HepG2 (cell line): ENCODE measurements around the gene MYO6. TPM values are rescaled to one million over a fixed set of nuclear protein-coding genes. Genes with fewer than 3 reads are reported as not detected.

Experiments used
- ATAC-seq: fragments of 200-7000 bp; cut with Tn5 transposase; 3 replicates; pipeline ENCODE4 v1.9.1; 2020; ENCODE audit warnings: mild to moderate bottlenecking, moderate library complexity
- BruUV-seq: library from RNA; stranded (reverse); fragments of 400-500 nt; replicated peaks from 2 replicates; lab custom pipeline; 2021; lab: Mats Ljungman, UMichigan
- CTCF ChIA-PET: fragments of 300-600 bp; formaldehyde crosslinking; extraction: SDS; loops from one replicate; lab custom pipeline; 2021; ENCODE audit warnings: low total read pairs, inconsistent platforms, low intra/inter-chr PET ratio; lab: Yijun Ruan, JAX
- POLR2A ChIA-PET: fragments of 350-600 bp; sonication (Branson Sonifier 250); formaldehyde crosslinking; loops from one replicate; lab custom pipeline; 2020; ENCODE audit warnings: antibody characterized with exemption, inconsistent platforms; lab: Yijun Ruan, JAX
- DNase-seq: peaks from one replicate; pipeline ENCODE4 v3.0.0-alpha.2; 2015; ENCODE audit warnings: low spot score
- FAIRE-seq: peaks from 3 replicates; lab custom pipeline; 2011; peaks lifted over from hg19 to GRCh38; lab: Jason Lieb, UNC
- H2AFZ ChIP-seq: one replicate; pipeline ENCODE4 v1.6.1; 2011; ENCODE audit warnings: low read length, inconsistent platforms
- H3K27ac ChIP-seq: fragments of 300-600 bp; 3 replicates; pipeline ENCODE4 v1.8.0; 2011; ENCODE audit warnings: mixed run types, mild to moderate bottlenecking, mixed read lengths, low read length, inconsistent platforms; ENCODE audit not compliant: insufficient read depth; ENCODE audit errors: extremely low read length
- H3K27me3 ChIP-seq, 2 experiments: fragments of 200-600 bp in 1 of 2; 2 replicates in 1 of 2; 3 replicates in 1 of 2; pipeline versions ENCODE4 v1.6.0 to v1.8.0; 2011; ENCODE audit warnings: low read length in 2 of 2, mild to moderate bottlenecking in 2 of 2, moderate library complexity in 2 of 2, inconsistent platforms in 1 of 2; ENCODE audit not compliant: insufficient read depth in 2 of 2, control insufficient read depth in 1 of 2
- H3K36me3 ChIP-seq, 2 experiments: fragments of 200-600 bp in 1 of 2; replicated peaks in 1 of 2; 2 replicates in 1 of 2; 3 replicates in 1 of 2; pipeline versions ENCODE4 v1.5.1 to v1.8.0; 2011; ENCODE audit warnings: low read length in 2 of 2, inconsistent platforms in 1 of 2; ENCODE audit not compliant: insufficient read depth in 2 of 2, control insufficient read depth in 1 of 2
- H3K4me1 ChIP-seq: 2 replicates; pipeline ENCODE4 v1.5.1; 2012; ENCODE audit warnings: low read length, inconsistent platforms; ENCODE audit not compliant: insufficient read depth
- H3K4me2 ChIP-seq: 2 replicates; pipeline ENCODE4 v1.6.0; 2011; ENCODE audit warnings: low read depth, low read length, inconsistent platforms
- H3K4me3 ChIP-seq, 3 experiments: fragments of 200-600 bp in 1 of 3; sonication (generic), shearing (Covaris generic) in 1 of 3; replicated peaks in 1 of 3; 2 replicates each; pipeline ENCODE4 v1.5.1; 2011 to 2016; ENCODE audit warnings: low read length in 3 of 3, inconsistent platforms in 2 of 3, low read depth in 2 of 3, mild to moderate bottlenecking in 2 of 3, control low read depth in 1 of 3, mixed read lengths in 1 of 3; ENCODE audit not compliant: insufficient read depth in 1 of 3
- H3K79me2 ChIP-seq: one replicate; pipeline ENCODE4 v1.6.1; 2011; ENCODE audit warnings: low read length, inconsistent platforms; ENCODE audit not compliant: insufficient read depth
- H3K9ac ChIP-seq: 2 replicates; pipeline ENCODE4 v1.6.0; 2011; ENCODE audit warnings: mild to moderate bottlenecking, low read depth, low read length, inconsistent platforms; ENCODE audit not compliant: insufficient read depth
- H3K9me3 ChIP-seq: 2 replicates; pipeline ENCODE4 v1.5.1; 2012; ENCODE audit warnings: mild to moderate bottlenecking, low read length
- H4K20me1 ChIP-seq: 2 replicates; pipeline ENCODE4 v1.6.0; 2011; ENCODE audit warnings: inconsistent platforms, mild to moderate bottlenecking, low read length, moderate library complexity; ENCODE audit not compliant: insufficient read depth
- ARID5B ChIP-seq: IDR thresholded peaks from 2 replicates; pipeline ENCODE4 v1.4.0; 2020; ENCODE audit warnings: mild to moderate bottlenecking, missing genetic modification reagents
- CREB1 ChIP-seq, 2 experiments: fragments of 450-650 bp in 1 of 2; IDR thresholded peaks; 2 replicates each; pipeline ENCODE4 v1.6.1; 2016 to 2017; ENCODE audit warnings: control low read depth in 1 of 2, mild to moderate bottlenecking in 1 of 2, missing compliant biosample characterization in 1 of 2, missing genetic modification characterization in 1 of 2
- HMG20B ChIP-seq: conservative IDR thresholded peaks from 2 replicates; pipeline ENCODE4 v1.6.1; 2016; ENCODE audit warnings: missing genetic modification reagents, missing compliant biosample characterization
- HNF4G ChIP-seq, 2 experiments: sonication (generic) in 1 of 2; formaldehyde crosslinking in 1 of 2; IDR thresholded peaks; 2 replicates each; pipeline versions ENCODE4 v1.4.0 to v1.6.1; 2011 to 2020; ENCODE audit warnings: borderline replicate concordance in 2 of 2, low read depth in 2 of 2, mild to moderate bottlenecking in 2 of 2, low read length in 1 of 2, missing genetic modification reagents in 1 of 2, moderate library complexity in 1 of 2
- KDM4B ChIP-seq: sonication (generic); formaldehyde crosslinking; IDR thresholded peaks from 2 replicates; pipeline ENCODE4 v1.4.0; 2020; ENCODE audit warnings: missing genetic modification reagents
- NFE2L2 ChIP-seq: fragments of 150-350 bp; IDR thresholded peaks from 2 replicates; pipeline ENCODE4 v1.6.1; 2014; ENCODE audit warnings: low read length
- PCBP1 ChIP-seq: fragments of 200-400 bp; formaldehyde crosslinking; IDR thresholded peaks from 2 replicates; pipeline ENCODE4 v1.6.1; 2017; ENCODE audit warnings: mild to moderate bottlenecking, low read depth, low read length, borderline replicate concordance
- PLRG1 ChIP-seq: fragments of 450-650 bp; conservative IDR thresholded peaks from 2 replicates; pipeline ENCODE4 v1.6.1; 2016
- SNAPC5 ChIP-seq: sonication (generic); formaldehyde crosslinking; IDR thresholded peaks from 2 replicates; pipeline ENCODE4 v1.8.1; 2023; ENCODE audit warnings: mild to moderate bottlenecking, missing genetic modification reagents, borderline replicate concordance
- ZBTB1 ChIP-seq: sonication (generic); formaldehyde crosslinking; IDR thresholded peaks from 2 replicates; pipeline ENCODE4 v1.4.0; 2020; ENCODE audit warnings: missing genetic modification reagents, borderline replicate concordance
- ZBTB3 ChIP-seq: sonication (generic); formaldehyde crosslinking; IDR thresholded peaks from 2 replicates; pipeline ENCODE4 v1.4.0; 2020; ENCODE audit warnings: low read depth, mild to moderate bottlenecking, moderate library complexity, missing genetic modification reagents, borderline replicate concordance
- ZNF253 ChIP-seq: sonication (generic); formaldehyde crosslinking; IDR thresholded peaks from 2 replicates; pipeline ENCODE4 v1.8.0; 2022; ENCODE audit warnings: mild to moderate bottlenecking, missing genetic modification reagents, borderline replicate concordance
- ZNF510 ChIP-seq: sonication (generic); formaldehyde crosslinking; IDR thresholded peaks from 2 replicates; pipeline ENCODE4 v1.4.0; 2020; ENCODE audit warnings: low read depth, mild to moderate bottlenecking, missing genetic modification reagents
- WGBS: methylation state at CpG from one replicate; pipeline ENCODE4 v1.1.6; 2017; ENCODE audit warnings: low lambda C conversion rate; 5-methylcytosine and 5-hydroxymethylcytosine counted together
- in situ Hi-C: cut with HindIII; loops from 2 replicates; pipeline ENCODE4 v1.10.0; 2017; ENCODE audit warnings: low pct_unique_long_range_greater_than_20kb; ENCODE audit not compliant: extremely low pct_ligation_motif_present
- intact Hi-C: fragments of 100-400 bp; cut with micrococcal nuclease; formaldehyde crosslinking; loops from one replicate; pipeline ENCODE4 v1.10.0; 2022; ENCODE audit not compliant: unreplicated experiment
- polyA plus RNA-seq, 8 experiments: library from polyadenylated mRNA; depleted of rRNA in 3 of 8; stranded (reverse) in 7 of 8; unstranded in 1 of 8; fragments of >200 nt; fragmentation: Illumina TruSeq in 4 of 8; extraction: Trizol in 4 of 8; gene quantifications; 2 replicates each; pipeline versions ENCODE4 v1.2.1 to v1.2.3, GENCODE V29; 2011 to 2016; ENCODE audit warnings: low read depth in 4 of 8, missing spikeins in 1 of 8, mixed read lengths in 1 of 8; ENCODE audit not compliant: insufficient read depth in 1 of 8
- total RNA-seq, 5 experiments: library from RNA; depleted of rRNA; stranded (reverse); fragments of >200 nt; fragmentation: Illumina TruSeq; extraction: Trizol; gene quantifications; 2 replicates each; pipeline ENCODE4 v1.2.3, GENCODE V29; 2016; ENCODE audit warnings: low read depth in 1 of 5
- TF ChIP-seq, protein P1 (sequence below): sonication (generic); formaldehyde crosslinking; IDR thresholded peaks from 2 replicates; pipeline ENCODE4 v1.5.1; 2020; ENCODE audit warnings: mild to moderate bottlenecking, moderate library complexity, missing genetic modification reagents
- TF ChIP-seq, protein P2 (sequence below): sonication (generic); formaldehyde crosslinking; IDR thresholded peaks from 2 replicates; pipeline ENCODE4 v1.4.0; 2020; ENCODE audit warnings: missing genetic modification reagents
- TF ChIP-seq, protein P3 (sequence below): sonication (generic); formaldehyde crosslinking; IDR thresholded peaks from 2 replicates; pipeline ENCODE4 v1.5.0; 2020; ENCODE audit warnings: mild to moderate bottlenecking, low read depth, missing genetic modification reagents, borderline replicate concordance

The MYO6 gene
- total and polyA plus RNA-seq, 2 of the 13 experiments (the other 11 are each of a cell fraction or from before 2014, with no cell fraction given) = 5.4 to 7.5 TPM

DNA sequence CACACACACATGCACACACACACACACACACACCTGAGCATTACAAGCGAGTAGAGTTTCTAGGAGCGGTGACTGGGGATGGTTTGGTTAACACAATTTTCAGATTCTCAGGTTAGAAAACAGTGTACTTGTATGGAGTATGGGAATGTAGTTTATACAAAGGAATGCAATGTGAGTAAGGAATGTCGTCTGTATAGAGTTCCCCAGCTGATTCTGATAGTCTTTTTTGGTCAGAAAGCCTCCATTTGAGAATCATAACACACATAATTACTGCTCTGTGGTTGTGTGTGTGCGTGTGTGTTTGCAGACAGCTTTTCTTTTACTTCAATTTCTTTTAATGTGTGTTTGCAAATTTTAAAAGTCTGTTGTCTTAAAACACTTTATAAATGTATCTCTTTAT, 93.2 kb downstream of the MYO6 start:
- BruUV-seq = no TSS peak
- Histone ChIP-seq H3K4me2 (no peak overlapping the region), H3K27me3 (no peaks in the 10 kb centered on the region; a peak in 1 of 5 replicates), H4K20me1 (no peaks in the 10 kb centered on the region), H3K79me2 (no peaks in the 10 kb centered on the region), H3K27ac (no peak overlapping the region), H3K36me3 (peaks cover 0 to 1% of the 10 kb centered on the region in 2 experiments; a peak in 1 of 5 replicates), H3K4me1 (peaks cover 9% of the 10 kb centered on the region; the same call in 1 of the 2 replicates), H3K4me3 (no peak overlapping the region), H3K9me3 (no peaks in the 10 kb centered on the region), H2AFZ (no peak overlapping the region), H3K9ac (no peak overlapping the region)
- no peak for FAIRE-seq
- in situ Hi-C loops = no loop called here
- DNase-seq = no peak
- CTCF ChIA-PET = no interaction called here
- 96% methylated on average over 4 of the region's 4 CpGs for WGBS
- POLR2A ChIA-PET = no interaction called here
- TF ChIP-seq PCBP1 = no peak
- no peak for TF ChIP-seq ZBTB3 (CRISPR knock-in tag)
- no peak for TF ChIP-seq CREB1 (IDR thresholded peaks at IDR 0.05)
- TF ChIP-seq CREB1 (CRISPR knock-in tag; IDR thresholded peaks at IDR 0.05) = no peak
- TF ChIP-seq KDM4B (CRISPR knock-in tag) = no peak
- no peak for TF ChIP-seq HMG20B
- TF ChIP-seq, protein P1, sequence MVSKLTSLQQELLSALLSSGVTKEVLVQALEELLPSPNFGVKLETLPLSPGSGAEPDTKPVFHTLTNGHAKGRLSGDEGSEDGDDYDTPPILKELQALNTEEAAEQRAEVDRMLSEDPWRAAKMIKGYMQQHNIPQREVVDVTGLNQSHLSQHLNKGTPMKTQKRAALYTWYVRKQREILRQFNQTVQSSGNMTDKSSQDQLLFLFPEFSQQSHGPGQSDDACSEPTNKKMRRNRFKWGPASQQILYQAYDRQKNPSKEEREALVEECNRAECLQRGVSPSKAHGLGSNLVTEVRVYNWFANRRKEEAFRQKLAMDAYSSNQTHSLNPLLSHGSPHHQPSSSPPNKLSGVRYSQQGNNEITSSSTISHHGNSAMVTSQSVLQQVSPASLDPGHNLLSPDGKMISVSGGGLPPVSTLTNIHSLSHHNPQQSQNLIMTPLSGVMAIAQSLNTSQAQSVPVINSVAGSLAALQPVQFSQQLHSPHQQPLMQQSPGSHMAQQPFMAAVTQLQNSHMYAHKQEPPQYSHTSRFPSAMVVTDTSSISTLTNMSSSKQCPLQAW = no peak
- TF ChIP-seq NFE2L2 = no peak
- TF ChIP-seq ARID5B (CRISPR knock-in tag) = no peak
- TF ChIP-seq, protein P2, sequence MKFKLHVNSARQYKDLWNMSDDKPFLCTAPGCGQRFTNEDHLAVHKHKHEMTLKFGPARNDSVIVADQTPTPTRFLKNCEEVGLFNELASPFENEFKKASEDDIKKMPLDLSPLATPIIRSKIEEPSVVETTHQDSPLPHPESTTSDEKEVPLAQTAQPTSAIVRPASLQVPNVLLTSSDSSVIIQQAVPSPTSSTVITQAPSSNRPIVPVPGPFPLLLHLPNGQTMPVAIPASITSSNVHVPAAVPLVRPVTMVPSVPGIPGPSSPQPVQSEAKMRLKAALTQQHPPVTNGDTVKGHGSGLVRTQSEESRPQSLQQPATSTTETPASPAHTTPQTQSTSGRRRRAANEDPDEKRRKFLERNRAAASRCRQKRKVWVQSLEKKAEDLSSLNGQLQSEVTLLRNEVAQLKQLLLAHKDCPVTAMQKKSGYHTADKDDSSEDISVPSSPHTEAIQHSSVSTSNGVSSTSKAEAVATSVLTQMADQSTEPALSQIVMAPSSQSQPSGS (CRISPR knock-in tag) = no peak
- no peak for TF ChIP-seq SNAPC5
- TF ChIP-seq ZBTB1 = no peak
- TF ChIP-seq ZNF510 (CRISPR knock-in tag) = no peak
- no peak for TF ChIP-seq PLRG1
- no peak for TF ChIP-seq ZNF253 (CRISPR knock-in tag)
- no peak for TF ChIP-seq HNF4G (IDR thresholded peaks at IDR 0.05; ENCODE audit: borderline replicate concordance, low read depth, low read length)
- no peak for TF ChIP-seq HNF4G (CRISPR knock-in tag; IDR thresholded peaks at IDR 0.05; ENCODE audit: borderline replicate concordance, low read depth)
- TF ChIP-seq, protein P3, sequence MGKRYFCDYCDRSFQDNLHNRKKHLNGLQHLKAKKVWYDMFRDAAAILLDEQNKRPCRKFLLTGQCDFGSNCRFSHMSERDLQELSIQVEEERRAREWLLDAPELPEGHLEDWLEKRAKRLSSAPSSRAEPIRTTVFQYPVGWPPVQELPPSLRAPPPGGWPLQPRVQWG (CRISPR knock-in tag) = no peak
- no peak for ATAC-seq
- intact Hi-C loops = no loop called here
